Suppressor macrophage treated with lipopolysaccharide for 4 hours (primary cell): Measurements from ENCODE around the gene CEP76.
"Not testable (repeated sequence)": the region's sequence is repeated elsewhere in the genome, so short reads cannot be mapped to it uniquely, and the experiment has no call there.

Source experiments
- DNase-seq: peaks from one replicate; pipeline ENCODE4 v3.0.0-alpha.2; 2020

CEP76 gene

GRCh38 chr18:12640881-12641200 is 61.7 kb downstream of the CEP76 start:
- no peak for DNase-seq

GRCh38 chr18:12639990-12640880 is 62.3 kb downstream of the CEP76 start:
- DNase-seq = no peak

- DNase-seq = no peak
Observed at GRCh38 chr18:12638644-12639124, 63.8 kb downstream of the CEP76 start.

- DNase-seq = no peak
Observed at GRCh38 chr18:12637901-12638643, 64.5 kb downstream of the CEP76 start.

GRCh38 chr18:12637393-12637792 is 65.1 kb downstream of the CEP76 start:
- no peak for DNase-seq

- no peak for DNase-seq
Observed at GRCh38 chr18:12631831-12632477, 70.6 kb downstream of the CEP76 start.

- no peak for DNase-seq
Observed at GRCh38 chr18:12630136-12630535, 72.4 kb downstream of the CEP76 start.

DNA sequence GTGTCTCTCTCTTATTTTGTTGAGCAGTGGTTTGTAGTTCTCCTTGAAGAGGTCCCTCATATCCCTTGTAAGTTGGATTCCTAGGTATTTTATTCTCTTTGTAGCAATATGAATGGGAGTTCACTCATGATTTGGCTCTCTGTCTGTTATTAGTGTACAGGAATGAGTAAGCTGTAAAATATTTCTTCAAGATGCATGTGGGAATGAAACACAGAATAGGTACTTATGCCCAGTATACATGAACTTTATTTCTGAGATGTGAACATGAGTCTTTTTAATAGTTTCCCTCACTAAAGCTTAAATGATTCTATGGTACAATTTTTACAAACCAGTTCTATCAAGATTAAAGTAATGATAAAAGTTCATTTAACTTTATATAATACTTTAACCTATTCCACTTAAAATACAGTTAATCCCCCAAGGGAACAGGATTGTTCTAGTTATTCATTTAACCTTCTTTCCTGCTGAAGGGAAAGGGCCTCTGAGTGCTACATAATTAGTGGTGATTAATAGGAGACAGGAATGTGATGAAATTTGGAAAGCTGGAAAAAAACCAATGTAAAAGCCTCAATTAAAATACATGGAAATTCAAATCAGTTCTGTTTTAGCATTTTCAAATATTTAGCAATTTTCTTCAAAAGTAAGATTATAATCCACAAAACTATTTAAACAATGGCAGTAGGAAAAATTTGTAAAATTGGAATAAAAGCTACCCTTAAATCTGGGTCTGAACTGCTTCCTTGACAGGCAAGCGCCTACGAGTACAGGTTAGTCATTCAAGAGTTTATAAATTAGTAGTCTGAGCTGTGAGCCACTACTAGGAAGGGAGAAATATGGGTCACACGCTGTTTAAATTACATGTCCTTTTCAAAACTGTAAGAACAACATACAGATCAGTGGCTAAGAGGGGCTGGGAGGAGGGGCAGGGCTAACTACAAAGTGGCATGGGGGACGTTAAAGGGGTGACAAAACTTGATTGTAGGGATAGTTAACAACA is 73.5 kb downstream of the CEP76 start:
- DNase-seq = no peak

GRCh38 chr18:12627199-12627598 is 75.3 kb downstream of the CEP76 start:
- DNase-seq = not testable (repeated sequence)

DNA sequence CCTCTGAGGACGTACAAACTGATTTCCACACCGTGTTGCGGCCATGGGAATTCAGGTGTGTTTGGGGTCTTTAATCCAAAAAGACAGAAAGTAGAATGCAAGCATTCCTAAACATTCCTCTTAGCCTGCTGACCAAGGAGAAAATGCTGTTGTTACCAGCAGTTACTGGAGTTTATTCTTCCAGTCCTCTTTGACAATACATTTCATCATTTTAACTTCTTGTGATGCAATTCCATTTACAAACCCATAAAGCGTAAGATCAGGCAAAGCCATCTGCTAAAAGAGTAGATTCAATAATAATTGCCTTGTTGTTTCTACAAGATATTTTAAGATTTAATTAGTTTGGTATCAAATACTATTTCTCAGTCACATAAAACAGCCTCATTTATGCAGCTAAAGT is 77.3 kb downstream of the CEP76 start:
- DNase-seq = no peak
